ENCODE measurements around the gene SWI5. TPM values are rescaled to one million over a fixed set of nuclear protein-coding genes. Genes with fewer than 3 reads are reported as not detected.
A peak's percentile ranks its signal among the peaks of the same experiment; 100 is the strongest.

The SWI5 gene
- total RNA-seq, 1 donor from 2014 or later, result 15.8 TPM

GRCh38 chr9:128279088-128280073, 3.3 kb downstream of the SWI5 start:
- peak in 1 of 2 donors; percentile 76 for DNase-seq (ENCODE audit: low read depth in 2 of 2)

GRCh38 chr9:128280084-128280622, 4.1 kb downstream of the SWI5 start:
- DNase-seq (ENCODE audit: low read depth in 2 of 2), result no peak

- DNase-seq (ENCODE audit: low read depth in 2 of 2), result peak in 1 of 2 donors; percentile 74
Measured at GRCh38 chr9:128282500-128282899, 6.4 kb downstream of the SWI5 start.

GRCh38 chr9:128285033-128285784, 9.1 kb downstream of the SWI5 start:
- DNase-seq (ENCODE audit: low read depth in 2 of 2), result no peak

- DNase-seq (ENCODE audit: low read depth in 2 of 2), result no peak
Measured at GRCh38 chr9:128286440-128286839, 10.4 kb downstream of the SWI5 start.

- no peak for DNase-seq (ENCODE audit: low read depth in 2 of 2)
Measured at GRCh38 chr9:128288273-128289004, 12.4 kb downstream of the SWI5 start.

- no peak for DNase-seq (ENCODE audit: low read depth in 2 of 2)
Measured at GRCh38 chr9:128292009-128292408, 15.9 kb downstream of the SWI5 start.

GRCh38 chr9:128293091-128293490, 17.0 kb downstream of the SWI5 start:
- no peak for DNase-seq (ENCODE audit: low read depth in 2 of 2)

- DNase-seq (ENCODE audit: low read depth in 2 of 2), result no peak
Measured at GRCh38 chr9:128294142-128294541, 18.1 kb downstream of the SWI5 start.

GRCh38 chr9:128296340-128297220, 20.5 kb downstream of the SWI5 start:
- no peak for DNase-seq (ENCODE audit: low read depth in 2 of 2)

GRCh38 chr9:128297221-128297773, 21.2 kb downstream of the SWI5 start:
- no peak for DNase-seq (ENCODE audit: low read depth in 2 of 2)

GRCh38 chr9:128298535-128299482, 22.7 kb downstream of the SWI5 start:
- DNase-seq (ENCODE audit: low read depth in 2 of 2), result no peak

GRCh38 chr9:128304136-128304970, 28.3 kb downstream of the SWI5 start:
- DNase-seq (ENCODE audit: low read depth in 2 of 2), result no peak

GRCh38 chr9:128304971-128305288, 28.9 kb downstream of the SWI5 start:
- DNase-seq (ENCODE audit: low read depth in 2 of 2), result no peak

GRCh38 chr9:128309551-128309950, 33.5 kb downstream of the SWI5 start:
- no peak for DNase-seq (ENCODE audit: low read depth in 2 of 2)

- peak in 1 of 2 donors; percentile 36 for DNase-seq (ENCODE audit: low read depth in 2 of 2)
Measured at GRCh38 chr9:128310461-128310860, 34.4 kb downstream of the SWI5 start.

GRCh38 chr9:128314697-128315096, 38.6 kb downstream of the SWI5 start:
- no peak for DNase-seq (ENCODE audit: low read depth in 2 of 2)

- peak in 1 of 2 donors; percentile 32 for DNase-seq (ENCODE audit: low read depth in 2 of 2)
Measured at GRCh38 chr9:128316421-128316820, 40.3 kb downstream of the SWI5 start.

All from dermis microvascular lymphatic vessel endothelial cell (primary cell).